SKM-1 (cell line): ENCODE results near the gene IFNL3.
"Not testable (repeated sequence)": the region's sequence is repeated elsewhere in the genome, so short reads cannot be mapped to it uniquely, and the experiment has no call there.

ENCODE experiments used
- DNase-seq: peaks from one replicate; lab custom pipeline; 2025; ENCODE audit not compliant: unreplicated experiment; lab: John Stamatoyannopoulos, UW

IFNL3 gene

DNA sequence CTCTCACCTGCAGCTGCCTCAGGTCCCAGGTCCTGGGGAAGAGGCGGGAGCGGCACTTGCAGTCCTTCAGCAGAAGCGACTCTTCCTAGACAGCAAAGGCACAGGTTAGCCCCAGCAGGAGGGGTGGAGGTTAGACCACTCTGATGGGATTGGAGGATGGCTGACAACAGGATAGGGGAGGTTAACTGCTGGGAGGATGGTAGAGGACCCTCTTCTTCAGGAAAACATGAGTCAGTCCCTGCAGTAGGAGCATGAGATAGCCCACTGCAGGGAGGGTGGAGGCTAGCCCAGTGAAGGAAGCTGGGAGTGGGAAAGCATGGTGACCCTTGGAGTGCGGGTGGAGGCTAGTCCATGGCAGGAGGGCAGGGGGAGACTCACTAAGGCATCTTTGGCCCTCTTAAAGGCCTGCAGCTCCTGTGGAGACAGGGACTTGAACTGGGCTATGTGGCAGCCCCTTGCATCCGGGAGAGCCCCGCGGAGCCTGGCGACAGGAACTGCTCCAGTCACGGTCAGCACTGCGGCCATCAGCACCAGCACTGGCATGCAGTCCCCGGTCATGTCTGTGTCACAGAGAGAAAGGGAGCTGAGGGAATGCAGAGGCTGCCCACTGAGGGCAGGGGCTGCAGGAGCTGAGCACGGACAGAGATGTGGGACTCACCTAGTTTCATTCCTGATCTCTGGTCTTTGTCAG lies at the start of gene IFNL3:
Gene IFNL3 (minus strand): TSS at position 597 of the 691 bp plus-strand sequence. CDS start 39 bp downstream, at position 558.
- DNase-seq = not testable (repeated sequence)

DNA sequence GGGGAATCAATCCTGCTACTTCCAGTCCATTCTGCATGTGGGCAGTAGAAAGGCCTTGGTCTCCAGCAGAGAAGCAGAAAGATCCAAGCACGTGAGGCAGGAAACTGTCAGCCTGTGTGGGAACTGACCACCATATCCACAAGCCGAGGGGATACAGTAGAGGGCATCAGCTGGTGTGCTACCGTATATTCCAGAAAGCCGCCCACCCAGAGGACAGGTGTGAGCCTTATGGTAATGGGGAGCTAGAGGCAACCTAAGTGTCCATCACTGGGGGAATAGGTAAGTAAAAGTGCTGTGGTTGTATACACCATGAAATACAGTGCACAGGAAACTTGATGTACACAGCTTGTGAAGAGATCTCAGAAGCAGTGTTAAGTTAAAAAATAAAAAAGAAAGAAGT lies 48.6 kb upstream of the IFNL3 start:
- DNase-seq = no peak

DNA sequence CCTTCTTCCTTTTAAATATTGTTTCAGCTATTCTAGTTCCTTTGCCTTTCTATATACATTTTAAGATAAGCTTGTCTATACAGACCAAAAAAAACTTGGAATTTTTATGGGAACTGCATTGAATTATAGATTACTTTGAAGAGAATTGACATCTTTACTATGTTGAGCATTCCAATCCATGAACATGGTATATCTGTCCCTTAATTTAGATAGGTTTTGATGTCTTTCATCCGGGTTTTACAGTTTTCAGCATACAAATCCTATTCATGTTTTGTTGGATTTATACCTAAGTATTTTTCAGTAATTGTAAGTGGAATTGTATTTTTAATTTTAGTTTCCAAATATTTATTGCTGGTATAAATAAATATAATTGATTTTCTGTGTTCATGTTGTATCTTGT lies 39.2 kb upstream of the IFNL3 start:
- no peak for DNase-seq

DNA sequence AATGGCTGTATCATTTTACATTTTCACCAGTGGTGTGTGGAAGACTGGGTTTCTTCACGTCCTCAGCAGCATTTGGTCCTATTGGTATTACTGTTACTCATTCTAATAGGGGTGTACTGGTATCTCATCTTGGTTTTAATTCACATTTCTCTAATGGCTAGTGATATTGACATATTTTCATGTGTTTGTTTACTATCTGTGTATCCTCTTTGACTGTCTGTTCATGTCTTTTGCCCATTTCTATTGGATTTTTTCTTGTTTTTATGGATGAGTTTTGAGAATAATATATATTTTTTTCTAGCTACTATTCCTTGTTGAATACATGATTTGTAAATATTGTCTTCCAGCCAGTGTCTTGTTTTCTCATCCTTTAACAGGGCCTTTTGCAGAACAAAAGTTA lies 37.2 kb upstream of the IFNL3 start:
- no peak for DNase-seq

DNA sequence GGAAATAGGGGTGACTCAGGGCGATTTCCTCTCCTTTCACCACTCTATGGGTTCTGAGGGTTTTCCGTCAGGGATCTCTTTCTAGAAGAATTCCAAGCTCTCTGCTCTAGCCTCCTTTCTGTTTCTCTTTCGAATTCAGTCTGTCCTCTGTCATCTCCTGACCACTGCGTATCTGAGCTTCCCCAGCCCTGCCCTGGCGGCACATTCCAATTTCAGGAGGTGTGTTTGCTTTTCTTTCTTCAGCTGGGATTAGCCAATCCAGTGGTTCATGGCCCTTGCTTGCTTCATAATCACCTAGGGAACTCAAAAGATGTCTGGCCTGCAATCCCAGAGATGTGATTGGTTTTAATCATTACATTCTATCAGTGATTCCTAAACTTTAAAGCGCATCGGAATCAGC lies 32.8 kb upstream of the IFNL3 start:
- DNase-seq = no peak

DNA sequence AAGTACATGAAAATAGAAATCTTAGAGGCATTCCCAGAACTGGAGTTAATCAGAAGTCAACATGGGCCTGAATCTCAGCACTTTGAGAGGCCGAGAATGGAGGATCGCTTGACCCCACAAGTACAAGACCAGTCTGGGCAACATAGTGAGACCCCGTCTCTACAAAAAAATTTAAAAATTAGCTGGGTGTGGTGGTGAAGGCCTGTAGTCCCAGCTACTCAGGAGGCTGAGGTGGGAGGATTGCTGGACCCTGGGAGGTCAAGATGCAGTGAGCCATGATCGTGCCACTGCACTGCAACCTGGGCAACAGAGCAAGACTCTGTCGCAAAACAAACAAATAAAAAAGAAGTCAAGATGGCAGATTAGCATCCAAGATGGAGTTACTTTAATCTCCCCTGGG lies 31.9 kb upstream of the IFNL3 start:
- no peak for DNase-seq

DNA sequence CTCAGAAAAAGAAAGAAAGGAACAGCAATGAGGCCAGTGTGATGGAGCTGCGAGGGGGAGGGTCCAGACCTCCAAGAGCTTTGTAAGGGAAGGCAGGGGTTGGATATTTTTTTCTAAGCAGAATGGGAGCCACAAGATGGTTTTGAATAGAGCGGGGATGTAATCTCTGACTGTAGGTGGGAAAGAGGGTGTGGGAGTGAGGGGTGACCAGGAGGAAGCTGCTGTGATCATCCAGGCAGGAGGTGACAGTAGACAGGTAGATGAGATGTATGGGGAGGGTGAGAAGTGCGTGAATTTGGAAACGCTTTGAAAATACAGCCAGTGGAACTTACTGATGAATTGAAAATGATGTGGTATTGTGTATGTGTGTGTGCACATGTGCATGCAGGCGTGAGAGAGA lies 30.8 kb upstream of the IFNL3 start:
- DNase-seq = no peak

DNA sequence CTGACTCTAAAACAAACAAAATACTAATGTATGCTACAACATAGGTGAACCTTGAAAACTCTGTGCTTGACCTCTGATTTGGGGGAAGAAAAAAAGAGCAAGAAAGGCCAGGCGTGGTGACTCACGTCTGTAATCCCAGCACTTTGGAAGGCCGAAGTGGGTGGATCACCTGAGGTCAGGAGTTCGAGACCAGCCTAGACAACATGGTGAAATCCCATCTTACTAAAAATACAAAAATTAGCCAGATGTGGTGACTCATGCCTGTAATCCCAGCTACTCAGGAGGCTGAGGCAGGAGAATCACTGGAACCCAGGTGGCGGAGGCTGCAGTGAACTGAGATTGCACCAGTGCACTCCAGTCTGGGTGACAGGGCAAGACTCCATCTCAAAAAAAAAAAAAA lies 29.1 kb upstream of the IFNL3 start:
- DNase-seq = not testable (repeated sequence)

DNA sequence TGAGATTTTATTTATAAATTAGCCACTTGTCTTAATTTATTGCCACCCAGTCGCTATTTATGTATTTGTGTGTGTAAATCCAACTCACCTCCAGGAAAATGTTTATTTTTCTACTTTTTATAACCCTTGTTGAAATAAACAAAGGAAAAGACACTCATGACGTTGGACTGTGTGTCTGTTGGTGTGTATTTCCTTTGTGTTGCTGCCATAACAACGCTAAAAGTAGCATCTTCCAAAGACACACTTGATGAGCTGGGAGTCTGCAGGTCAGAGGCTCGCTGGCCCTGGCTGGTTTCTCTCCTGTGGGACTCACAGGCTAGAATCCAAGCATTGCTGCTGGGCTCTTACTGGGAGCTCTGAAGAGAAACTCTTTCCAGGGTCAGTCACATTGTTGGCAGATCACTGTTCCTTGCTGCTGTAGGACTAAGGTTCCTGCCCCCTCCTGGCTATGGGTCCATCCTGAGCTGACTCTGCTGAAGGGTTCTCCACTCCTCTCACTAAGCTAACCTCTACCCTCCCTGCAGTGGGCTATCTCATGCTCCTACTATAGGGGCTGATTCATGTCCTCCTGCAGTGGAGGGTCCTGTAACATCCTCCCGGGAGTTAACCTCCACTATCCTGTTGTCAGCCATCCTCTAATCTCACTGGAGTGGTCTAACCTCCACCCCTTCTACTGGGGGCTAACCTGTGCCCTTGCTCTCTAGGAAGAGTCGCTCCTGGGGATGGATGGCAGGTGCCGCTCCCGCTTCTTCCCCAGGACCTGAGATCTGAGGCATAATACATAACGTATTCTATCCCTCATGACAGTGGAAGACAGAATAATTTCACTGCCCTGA lies 25.4 kb upstream of the IFNL3 start:
- DNase-seq = no peak

DNA sequence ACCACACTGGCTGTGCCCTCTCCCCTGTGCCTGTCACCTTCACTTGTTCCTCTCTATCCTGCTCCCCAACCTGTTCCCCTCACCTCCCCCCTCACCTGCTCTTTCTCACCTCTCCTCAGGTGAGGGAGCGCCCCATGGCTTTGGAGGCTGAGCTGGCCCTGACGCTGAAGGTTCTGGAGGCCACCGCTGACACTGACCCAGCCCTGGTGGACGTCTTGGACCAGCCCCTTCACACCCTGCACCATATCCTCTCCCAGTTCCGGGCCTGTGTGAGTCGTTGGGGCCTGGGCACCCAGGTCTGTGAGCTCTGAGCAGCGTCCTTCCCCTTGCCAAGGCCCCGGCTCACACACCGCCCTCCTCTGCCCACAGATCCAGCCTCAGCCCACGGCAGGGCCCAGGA lies 24.6 kb upstream of the IFNL3 start:
- not testable (repeated sequence) for DNase-seq

DNA sequence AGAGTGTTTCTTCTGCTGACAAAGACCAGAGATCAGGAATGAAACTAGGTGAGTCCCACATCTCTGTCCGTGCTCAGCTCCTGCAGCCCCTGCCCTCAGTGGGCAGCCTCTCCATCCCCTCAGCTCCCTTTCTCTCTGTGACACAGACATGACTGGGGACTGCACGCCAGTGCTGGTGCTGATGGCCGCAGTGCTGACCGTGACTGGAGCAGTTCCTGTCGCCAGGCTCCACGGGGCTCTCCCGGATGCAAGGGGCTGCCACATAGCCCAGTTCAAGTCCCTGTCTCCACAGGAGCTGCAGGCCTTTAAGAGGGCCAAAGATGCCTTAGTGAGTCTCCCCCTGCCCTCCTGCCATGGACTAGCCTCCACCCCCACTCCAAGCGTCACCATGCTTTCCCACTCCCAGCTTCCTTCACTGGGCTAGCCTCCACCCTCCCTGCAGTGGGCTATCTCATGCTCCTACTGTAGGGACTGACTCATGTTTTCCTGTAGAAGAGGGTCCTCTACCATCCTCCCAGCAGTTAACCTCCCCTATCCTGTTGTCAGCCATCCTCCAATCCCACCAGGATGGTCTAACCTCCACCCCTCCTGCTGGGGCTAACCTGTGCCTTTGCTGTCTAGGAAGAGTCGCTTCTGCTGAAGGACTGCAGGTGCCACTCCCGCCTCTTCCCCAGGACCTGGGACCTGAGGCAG lies 23.9 kb upstream of the IFNL3 start:
- not testable (repeated sequence) for DNase-seq

DNA sequence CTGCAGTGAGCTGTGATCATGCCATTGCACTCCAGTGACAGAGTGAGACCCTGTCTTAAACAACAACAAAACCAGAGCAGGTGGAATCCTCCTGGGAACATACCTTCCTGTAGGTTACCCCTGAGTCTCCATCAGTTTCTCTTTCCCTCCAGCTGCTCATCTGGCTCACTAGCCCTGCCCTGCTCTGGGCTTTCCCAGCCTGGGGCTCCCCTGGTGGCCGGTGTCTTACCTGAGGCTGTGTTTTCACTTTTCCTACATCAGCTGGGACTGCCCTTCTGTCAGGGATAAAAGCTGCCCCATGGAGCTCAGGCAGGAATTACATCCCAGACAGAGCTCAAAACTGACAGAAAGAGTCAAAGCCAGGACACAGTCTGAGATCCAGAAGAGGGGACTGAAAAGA lies 23.3 kb upstream of the IFNL3 start, which contains the start of gene IFNL2:
Gene IFNL2 (plus strand): TSS at position 312 of the 400 bp plus-strand sequence. CDS start 173 bp downstream, outside the sequence.
- not testable (repeated sequence) for DNase-seq

DNA sequence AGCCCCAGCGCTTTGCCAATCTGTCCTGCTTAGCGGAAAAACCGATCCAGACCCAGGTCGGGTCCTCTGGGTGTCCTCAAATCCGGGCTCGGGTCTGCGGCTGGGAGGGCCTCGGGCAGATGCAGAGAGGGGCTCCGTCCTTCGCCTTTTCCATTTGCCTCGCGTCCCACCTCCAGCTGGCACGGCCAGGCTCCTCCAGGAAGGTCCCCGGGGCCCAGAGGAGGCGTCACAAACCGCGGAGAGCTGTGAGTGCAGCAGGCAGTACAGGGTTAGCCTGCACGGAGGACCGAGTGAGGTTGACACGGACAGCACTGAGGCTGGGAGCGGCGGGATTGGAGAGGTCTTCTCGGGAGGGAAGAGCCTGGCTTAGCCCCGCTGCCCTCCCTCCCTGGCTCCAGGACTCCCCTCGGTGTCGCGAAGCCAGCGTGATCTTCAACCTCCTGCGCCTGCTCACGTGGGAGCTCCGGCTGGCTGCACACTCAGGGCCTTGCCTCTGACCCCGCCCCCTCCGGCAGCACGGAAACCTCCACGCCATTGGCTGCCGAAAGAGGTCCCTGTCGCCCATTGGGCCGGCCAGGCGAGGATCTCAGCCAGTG lies 20.6 kb upstream of the IFNL3 start:
- no peak for DNase-seq

DNA sequence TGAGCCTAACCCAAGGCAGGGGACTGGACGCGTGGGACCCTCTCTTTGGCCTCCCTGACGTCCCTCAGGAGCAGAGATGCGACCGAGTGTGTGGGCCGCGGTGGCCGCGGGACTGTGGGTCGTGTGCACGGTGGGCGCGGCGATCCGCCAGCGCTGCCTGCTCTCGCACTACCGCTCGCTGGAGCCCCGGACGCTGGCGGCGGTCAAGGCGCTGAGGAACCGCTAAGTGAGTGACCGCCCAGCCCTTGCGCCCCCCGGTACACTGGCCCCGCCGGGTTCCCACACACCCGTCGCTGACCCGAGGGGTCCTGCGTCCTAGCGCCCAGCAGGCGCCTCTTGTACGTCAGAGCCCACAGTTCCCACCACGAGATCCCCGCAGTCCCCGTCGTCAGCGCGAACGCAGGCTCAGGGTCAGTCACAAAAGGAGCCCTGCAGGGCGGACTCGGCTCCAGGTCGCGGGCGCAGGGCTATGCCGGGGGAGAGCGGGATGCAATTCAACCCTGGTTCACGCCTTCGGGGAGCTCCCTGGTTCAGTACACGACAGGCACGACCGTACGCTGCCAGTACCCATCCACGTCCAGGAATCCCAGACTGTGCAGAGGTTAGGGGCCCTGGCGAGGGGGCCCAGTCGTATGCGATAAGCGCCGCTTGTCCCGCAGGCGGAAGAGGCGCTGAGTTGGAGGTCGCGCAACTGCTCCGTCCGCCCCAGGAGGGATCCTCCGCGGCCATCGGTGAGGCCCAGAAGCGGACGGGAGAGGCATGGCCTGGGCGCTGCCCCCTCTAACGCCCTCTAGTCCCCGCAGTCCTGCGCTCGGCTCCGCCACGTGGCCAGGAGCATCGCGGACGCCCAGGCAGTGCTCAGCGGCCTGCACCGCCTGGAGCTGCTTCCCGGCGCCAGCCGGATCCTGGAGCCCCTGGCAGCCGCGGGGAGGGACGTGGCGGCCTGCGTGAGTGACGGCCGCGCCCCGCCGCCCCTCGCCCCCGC lies 19.8 kb upstream of the IFNL3 start:
- DNase-seq = no peak

DNA sequence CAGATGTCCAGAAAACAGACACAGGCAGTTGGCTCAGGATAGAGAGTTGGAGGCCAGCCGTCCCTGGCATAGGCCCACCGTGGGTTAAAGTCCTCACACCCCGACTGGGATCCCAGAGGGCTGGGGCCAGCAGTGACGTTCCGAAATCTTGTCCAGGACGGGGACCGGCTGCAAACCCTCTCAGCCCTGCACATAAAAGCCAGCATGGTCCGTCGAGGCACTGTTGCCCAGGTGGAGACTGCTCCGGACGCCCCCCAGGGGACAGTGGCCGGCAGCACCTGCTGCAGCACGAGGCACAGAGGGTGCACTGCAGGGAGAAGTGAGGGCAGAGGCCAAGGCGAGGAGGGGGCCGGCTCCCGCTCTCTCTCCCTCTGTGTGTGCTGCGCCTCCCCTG lies 19.1 kb upstream of the IFNL3 start:
- no peak for DNase-seq

DNA sequence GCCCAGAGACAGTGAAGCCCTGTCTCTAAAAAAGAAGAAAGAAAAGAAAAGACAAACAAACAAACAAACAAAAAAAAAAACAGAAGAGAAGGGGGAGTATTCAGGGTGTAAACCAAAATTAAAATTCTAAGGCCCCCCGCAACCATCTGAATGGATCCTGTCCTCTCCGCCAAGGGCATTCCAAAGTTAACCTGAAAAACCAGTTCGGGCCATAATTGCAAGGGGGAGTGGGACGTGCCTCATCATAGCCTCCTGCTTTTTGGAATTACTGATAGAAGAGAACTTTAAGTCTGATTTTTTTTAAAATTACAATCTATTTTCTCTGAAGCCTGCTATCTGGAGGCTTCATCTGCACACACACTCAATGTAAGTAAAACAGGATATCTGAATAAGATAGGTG lies 17.7 kb upstream of the IFNL3 start:
- DNase-seq = no peak

DNA sequence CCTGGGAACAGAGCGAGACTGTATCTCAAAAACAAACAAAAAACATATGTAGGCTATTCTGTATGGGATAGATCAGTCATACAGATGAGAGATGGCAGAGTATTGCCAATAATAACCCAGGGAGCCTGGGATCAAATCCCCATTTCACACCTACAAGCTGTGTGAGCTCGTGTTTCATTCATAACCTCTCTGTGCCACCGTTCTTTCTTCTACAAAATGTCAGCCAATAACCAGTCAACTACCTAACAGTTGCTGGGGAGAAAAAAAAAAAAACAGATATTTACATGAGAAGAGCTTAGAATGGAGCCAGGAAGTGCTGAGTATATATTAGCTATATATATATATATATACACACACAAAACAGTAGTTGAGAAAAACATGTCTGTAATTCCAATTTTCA lies 16.9 kb upstream of the IFNL3 start:
- no peak for DNase-seq

DNA sequence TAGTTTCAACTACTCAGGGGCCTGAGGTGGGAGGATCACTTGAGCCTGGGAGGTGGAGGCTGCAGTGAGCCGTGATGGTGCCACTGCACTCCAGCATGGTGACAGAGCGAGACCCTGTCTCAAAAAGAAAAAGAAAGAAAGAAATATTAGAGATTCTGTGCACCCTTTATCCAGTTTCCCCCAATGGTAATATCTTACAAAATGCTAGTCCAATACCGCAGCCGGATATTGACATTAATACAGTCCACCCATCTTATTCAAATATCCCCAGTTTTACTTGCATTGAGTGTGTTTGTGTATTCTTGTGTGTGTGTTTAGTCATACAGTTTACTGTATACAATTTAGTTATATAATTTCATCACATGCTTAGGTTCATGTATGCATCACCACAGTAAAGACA lies 12.4 kb upstream of the IFNL3 start:
- DNase-seq = no peak

DNA sequence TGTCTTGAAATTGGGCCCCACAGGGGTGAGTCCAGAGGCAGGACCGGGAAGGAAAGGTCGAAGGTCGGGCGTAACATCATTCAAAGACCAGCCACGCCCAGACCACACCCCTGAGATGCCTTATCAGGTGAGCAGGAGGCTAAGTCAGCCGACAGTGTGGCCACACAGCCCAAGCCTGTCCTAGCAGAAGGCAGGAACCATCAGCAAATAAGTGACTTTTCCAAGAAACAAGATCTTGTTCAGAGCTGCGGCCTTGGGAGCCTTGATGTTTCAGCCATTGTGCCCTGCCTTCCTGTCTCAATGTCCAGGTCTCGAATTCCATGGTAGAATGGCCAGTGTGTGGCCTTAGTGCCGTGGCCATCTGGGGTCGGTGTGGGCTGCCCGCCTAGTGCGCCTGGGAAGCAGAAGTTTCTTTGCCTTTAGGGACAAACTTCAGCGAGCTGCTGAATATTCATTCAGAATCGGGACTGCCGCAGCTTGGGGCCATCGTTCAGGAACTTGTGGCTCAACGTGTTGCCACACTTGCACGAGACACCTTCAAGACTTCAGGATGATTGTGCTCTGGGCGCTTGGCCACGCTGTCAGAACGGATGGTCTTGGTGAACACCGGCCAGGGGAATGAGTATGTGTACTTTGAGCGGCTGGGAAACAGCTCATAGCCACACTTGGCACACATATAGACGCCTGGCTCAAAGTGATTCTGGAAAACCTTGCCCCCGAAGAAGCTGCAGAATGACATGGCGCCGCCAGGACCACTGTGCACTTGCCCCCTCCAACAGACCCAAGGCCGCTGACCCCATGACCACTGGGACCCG lies 9.9 kb upstream of the IFNL3 start:
- DNase-seq = no peak
